IPS-11a (cell line): Measurements from ENCODE around the gene NAA16.
"Not testable (repeated sequence)": the region's sequence is repeated elsewhere in the genome, so short reads cannot be mapped to it uniquely, and the experiment has no call there.

ENCODE experiments used
- H3K4me3 ChIP-seq: one replicate; pipeline ENCODE4 v1.5.1; 2013; ENCODE audit warnings: low read depth, low read length, control low read depth

NAA16 gene

DNA sequence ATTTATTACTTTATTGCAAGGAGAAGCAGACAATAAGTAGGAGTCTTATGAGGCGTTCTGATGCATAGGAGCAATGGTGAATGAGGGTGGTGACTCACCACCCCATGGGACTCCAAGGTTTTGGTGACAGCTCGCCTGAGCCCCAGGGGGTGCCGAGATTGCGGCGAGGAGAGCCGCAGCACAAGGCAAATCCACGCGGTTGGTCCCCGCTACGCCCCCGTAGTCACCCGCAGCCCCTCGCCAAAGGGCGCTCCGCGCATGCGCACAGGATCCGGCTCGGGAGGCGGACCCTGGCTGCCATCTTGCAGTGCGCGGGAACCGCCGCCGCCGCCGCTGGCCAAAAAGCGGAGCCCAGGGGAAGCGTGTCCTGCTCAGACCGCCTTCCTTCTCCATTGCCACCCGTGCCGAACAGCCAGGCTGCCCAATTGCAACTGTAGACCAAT lies at the start of gene NAA16:
TSS of gene NAA16 (plus strand) at position 305 of the 443 bp plus-strand sequence. CDS start 262 bp downstream, outside the sequence.
- H3K4me3 ChIP-seq = peak within 1 kb of the TSS; percentile 80

DNA sequence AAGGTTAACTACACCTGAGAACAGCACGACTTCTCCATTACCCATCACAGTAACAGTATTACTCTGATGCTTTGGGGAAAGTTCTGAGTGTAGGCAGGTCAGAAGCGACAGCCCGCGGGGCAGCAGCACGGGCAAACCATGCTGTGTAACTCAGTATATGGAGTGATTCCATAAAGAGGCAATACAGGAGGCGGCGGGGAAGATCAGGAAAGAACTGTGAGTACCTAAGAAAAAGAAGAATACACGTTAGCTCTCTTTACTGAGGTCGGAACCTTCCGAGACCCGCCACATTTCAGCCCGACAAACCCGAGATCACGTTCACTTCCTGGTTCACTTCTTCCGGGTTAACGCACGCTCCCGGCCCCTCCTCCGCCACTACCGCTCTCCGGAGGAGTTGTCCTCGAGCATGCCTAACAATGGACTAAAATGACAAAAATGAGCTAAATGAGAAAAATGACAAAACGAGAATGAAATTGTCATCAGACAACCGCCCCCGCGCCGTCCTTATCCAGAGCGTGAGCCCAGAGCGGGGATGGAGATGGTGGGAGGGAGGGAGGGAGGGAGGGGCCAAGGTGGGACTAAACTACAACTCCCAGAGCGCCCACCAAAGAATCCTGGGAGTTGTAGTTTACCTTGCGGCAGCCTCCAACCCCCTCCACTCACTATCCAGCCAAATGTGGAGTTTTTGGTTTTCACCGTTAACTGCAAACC lies 47.7 kb upstream of the NAA16 start, which contains the start of gene MTRF1:
TSS of gene MTRF1 (minus strand) at position 316 of the 711 bp plus-strand sequence. CDS start 2,669 bp downstream, outside the sequence.
- H3K4me3 ChIP-seq = peak within 1 kb of the TSS; percentile 94

- H3K4me3 ChIP-seq = no peak overlapping the region
Measured at GRCh38 chr13:41267106-41267505, 44.0 kb upstream of the NAA16 start.

GRCh38 chr13:41268764-41269163 lies 42.3 kb upstream of the NAA16 start:
- H3K4me3 ChIP-seq = no peak overlapping the region

DNA sequence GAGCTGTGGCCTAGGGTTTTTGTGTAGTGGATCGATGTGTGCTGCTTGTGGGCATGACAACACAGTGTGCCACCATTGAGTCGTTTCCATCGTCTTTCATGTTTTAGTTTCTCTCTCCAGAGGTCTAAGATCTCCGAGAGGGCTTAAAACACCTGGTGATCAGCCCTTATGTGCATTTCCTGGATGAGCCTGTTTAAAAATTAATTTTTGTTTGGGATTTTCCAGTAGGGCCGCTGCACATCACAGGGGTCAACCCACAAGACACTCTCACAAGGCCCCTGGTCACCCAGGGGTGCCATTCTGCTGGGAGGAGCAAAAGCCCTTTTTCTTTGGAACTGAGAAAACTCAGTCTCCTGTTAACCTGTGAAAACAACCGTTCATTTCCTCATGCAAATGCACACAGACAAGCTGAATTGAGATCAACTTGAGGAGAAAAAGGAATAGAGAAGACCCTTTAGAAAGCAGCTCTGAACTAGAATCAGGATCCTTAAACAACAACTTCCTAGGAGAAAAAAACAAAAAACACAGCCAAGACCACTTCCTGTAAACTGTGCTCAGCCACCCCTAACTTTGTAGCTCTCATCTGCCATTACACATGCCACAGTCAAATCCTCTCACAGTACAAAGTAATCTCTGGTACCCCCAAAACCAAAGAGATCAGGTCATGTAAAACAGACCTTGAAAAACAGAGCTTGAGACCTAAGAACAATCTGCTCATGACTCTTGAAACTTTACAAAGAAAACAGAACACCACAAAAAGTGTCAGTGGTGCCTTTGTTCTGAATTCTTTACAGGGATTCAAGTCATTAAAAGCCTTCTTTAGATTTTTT lies 39.4 kb upstream of the NAA16 start:
- no peak overlapping the region for H3K4me3 ChIP-seq

GRCh38 chr13:41273831-41274441 lies 37.1 kb upstream of the NAA16 start:
- no peak overlapping the region for H3K4me3 ChIP-seq

DNA sequence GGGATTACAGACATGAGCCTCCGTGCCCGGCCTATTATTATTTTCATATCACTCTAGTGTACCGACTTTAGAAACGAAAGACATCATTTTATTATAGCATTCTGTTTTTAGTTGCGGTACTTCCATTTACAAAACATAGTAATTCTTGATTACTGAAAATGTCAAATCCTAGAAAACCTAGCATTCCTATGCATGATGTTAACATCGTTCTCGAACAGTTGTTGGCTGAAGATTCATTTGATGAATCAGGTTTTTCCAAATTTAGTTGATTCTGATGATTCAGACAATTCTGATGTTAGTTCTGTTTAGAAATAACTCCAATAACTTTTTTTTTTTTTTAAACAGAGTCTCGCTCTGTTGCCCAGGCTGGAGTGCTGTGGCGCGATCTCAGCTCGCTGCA lies 36.2 kb upstream of the NAA16 start:
- H3K4me3 ChIP-seq = no peak overlapping the region

DNA sequence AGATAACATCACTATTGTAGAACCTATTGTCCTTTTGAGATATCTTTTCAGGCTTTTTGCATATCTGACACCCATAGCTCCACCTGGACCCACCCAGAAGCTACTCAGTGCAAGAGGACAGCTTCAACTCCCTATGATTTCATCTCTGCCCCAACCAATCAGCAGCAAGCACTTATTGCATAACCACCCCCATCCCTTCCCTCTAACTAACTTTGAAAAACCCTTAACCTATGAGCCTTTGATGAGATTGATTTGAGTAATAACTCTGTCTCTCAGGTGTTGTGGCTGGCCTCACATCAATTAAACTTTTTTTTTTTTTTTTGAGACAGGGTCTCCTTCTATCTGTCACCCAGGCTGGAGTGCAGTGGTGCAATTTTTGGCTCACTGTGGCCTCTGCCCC lies 34.2 kb upstream of the NAA16 start:
- no peak overlapping the region for H3K4me3 ChIP-seq

GRCh38 chr13:41279156-41279555 lies 31.9 kb upstream of the NAA16 start:
- not testable (repeated sequence) for H3K4me3 ChIP-seq

DNA sequence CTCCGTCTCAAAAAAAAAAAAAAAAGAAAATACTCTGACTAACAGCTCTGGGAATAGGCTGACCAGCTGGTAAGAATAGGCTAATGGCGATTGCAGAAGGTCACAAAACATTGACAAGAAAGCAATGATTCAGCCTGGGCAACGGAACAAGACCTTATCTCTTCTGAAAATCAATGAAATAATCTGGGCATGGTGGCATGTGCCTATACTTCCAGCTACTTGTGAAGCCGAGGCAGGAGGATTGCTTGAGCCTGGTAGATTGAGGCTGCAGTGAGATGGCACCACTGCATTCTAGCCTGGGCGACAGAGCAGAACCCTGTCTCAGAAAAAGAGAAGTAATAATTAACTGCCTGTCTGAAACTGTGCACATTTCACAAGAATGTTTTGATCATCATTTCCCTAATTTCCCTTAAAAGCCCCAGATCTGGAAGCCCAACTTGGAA lies 28.9 kb upstream of the NAA16 start:
- H3K4me3 ChIP-seq = no peak overlapping the region

DNA sequence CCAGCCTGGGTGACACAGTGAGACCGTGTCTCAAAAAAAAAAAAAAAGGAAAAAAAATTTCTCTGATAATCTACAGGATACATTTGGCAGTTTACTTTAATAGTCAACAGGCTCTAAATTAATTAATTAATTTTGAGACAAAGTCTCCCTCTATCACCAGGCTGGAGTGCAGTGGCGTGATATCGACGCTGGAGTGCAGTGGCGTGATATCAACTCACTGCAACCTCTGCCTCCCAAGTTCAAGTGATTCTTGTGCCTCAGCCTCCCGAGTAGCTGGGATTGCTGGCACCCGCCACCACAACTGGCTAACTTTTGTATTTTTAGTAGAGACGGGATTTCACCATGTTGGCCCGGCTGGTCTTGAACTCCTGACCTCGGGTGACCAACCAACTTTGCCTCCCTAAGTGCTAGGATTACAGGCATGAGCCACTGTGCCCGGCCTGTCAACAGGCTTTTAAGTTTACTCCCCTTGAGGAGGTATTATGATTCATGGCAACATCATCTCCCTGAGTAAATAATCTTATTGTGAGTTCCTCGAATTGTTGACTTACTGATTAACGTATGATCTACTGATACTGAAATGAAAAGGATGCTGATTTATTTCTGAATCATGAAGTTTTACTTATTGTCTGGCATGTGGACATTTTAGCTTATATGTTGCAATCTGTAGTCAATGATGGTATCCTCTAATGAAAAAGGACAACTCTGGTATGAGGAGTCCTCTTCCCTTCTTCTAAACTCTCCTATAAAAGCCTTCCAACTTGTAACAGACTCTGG lies 26.4 kb upstream of the NAA16 start:
- no peak overlapping the region for H3K4me3 ChIP-seq

GRCh38 chr13:41286370-41286769 lies 24.7 kb upstream of the NAA16 start:
- no peak overlapping the region for H3K4me3 ChIP-seq

DNA sequence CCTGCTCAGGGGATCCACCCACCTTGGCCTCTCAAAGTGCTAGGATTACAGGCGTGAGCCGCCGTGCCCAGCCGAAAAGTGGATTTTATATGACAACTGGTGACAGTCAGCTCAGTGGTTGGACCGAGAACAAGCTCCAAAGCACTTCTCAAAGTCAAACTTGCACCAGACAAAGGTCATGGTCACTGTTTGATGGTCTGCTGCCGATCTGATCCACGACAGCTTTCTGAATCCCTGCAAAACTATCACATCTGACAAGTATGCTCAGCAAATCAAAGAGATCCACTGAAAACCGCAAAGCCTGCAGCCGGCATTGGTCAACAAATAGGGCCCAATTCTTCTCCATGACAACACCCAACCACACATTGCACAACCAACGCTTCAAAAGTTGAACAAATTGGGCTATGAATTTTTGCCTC lies 21.6 kb upstream of the NAA16 start:
- H3K4me3 ChIP-seq = no peak overlapping the region

DNA sequence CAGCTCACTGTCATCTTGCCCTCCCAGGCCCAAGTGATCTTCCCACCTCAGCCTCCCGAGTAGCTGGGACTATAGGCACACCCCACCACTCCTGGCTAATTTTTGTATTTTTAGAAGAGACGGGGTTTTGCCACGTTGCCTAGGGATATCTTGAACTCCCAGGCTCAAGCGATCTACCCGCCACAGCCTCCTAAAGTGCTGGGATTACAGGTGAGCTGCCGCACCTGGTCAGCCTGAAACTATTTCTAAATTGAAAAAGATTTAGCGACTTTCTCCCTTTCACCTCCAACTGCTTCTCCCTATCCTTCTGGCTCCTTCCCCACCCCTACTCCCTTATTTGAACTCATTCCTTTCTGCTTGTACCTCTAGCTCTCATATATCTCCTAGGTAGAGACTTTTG lies 19.8 kb upstream of the NAA16 start:
- no peak overlapping the region for H3K4me3 ChIP-seq

DNA sequence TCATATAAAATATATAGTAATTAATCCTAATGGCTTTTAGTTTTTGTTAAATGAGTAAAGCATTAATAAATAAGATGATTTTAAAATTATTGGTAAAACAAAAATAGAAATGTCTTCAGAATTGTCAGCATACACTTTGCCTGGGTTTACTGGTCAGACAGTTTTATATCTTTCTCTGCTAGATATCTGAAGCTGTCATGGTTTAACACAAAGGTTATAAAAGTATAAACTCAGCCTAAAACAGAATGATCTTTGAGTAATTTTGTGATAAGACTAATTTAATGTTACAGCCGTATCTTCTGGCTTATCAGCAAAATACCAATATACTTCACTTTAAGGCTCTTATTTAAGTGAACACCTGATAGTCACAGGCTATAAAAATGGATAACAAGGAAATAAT lies 17.8 kb upstream of the NAA16 start:
- no peak overlapping the region for H3K4me3 ChIP-seq

DNA sequence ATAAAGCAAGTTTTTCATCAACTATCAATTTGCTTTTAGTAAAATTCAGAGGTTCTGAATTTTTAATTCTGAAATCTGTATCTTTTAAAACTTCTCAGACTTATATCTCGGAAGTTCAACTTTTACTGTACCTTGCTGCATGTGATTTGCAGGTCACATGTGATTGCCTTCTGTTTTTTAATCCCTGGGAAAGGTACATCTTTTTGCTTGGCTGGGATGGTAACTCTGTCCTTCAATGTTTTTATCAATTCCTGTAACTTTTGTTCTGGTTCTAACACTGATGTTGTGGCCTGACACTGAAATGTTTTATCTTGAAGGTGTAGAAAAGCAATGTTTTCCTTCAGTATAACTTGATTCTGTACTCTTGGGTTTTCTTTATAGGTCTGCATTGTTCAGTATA lies 16.2 kb upstream of the NAA16 start:
- no peak overlapping the region for H3K4me3 ChIP-seq

- H3K4me3 ChIP-seq = no peak overlapping the region
Measured at GRCh38 chr13:41295973-41296372, 15.1 kb upstream of the NAA16 start.

- no peak overlapping the region for H3K4me3 ChIP-seq
Measured at GRCh38 chr13:41296879-41297646, 14.0 kb upstream of the NAA16 start.

DNA sequence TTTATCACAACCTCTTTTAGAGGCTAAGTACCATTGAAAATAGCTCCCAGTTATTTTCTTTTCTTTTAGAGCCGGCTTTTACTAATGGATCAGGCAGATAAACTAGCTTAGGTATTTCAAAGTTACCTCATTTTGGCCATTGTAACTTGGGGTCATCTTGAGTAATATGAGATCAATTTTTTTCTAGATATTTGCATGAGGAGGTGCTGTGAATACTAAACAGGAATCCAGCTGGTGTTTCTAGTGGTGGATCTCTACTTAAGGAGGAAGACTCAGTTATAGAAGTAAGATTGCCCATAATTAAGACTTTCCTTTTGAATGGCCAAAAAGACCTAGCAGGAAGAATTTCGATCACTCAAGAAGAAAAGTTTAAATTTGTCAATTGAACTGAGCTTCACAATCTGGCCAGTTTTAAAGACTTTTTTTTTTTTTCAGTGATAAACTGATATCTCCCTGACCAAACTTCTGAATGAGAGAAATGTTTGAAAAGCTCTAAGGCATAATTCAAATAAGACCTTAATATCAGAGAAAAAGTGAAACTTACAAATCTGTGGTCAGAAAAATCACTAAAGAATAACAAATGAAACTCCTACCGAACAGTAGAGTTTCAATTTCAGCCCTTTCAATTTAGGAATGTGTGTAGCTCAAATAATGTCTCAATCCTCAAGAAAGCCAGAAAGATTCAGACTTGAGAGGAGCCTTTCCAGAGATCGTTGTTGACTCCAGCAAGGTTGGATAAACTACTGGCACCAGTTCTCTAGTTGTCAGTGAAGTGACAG lies 11.6 kb upstream of the NAA16 start:
- no peak overlapping the region for H3K4me3 ChIP-seq
